A172 (cell line): ENCODE data around the gene ADPGK. TPM values are rescaled to one million over a fixed set of nuclear protein-coding genes. Genes with fewer than 3 reads are reported as not detected.
"Not testable (repeated sequence)": the region's sequence is repeated elsewhere in the genome, so short reads cannot be mapped to it uniquely, and the experiment has no call there.

Source experiments
- DNase-seq: peaks from one replicate; pipeline ENCODE4 v3.0.0-alpha.2; 2015; ENCODE audit warnings: low spot score
- total RNA-seq: library from RNA; depleted of rRNA; stranded (reverse); fragments of >200 nt; shearing (Covaris generic); gene quantifications from 2 replicates; pipeline ENCODE4 v1.2.3, GENCODE V29; 2014; rRNA removed

Gene ADPGK
- total RNA-seq: 69.7 and 70.8 TPM in 2 replicates

GRCh38 chr15:72783640-72784455 is at the start of gene ADPGK:
TSS of gene ADPGK (minus strand) at chr15:72783758. CDS start at chr15:72783691, 67 bp downstream.
- peak; percentile 76 for DNase-seq

GRCh38 chr15:72827226-72827625 is 43.7 kb upstream of the ADPGK start:
- no peak for DNase-seq

- no peak for DNase-seq
These were observed 43.1 kb upstream of the ADPGK start for GRCh38 chr15:72826611-72827010.

GRCh38 chr15:72825829-72826228 is 42.3 kb upstream of the ADPGK start:
- no peak for DNase-seq

- DNase-seq: no peak
These were observed 41.2 kb upstream of the ADPGK start for GRCh38 chr15:72824781-72825180.

- no peak for DNase-seq
These were observed 40.6 kb upstream of the ADPGK start for GRCh38 chr15:72824112-72824511.

GRCh38 chr15:72820278-72820677 is 36.7 kb upstream of the ADPGK start:
- no peak for DNase-seq

GRCh38 chr15:72818632-72819031 is 35.1 kb upstream of the ADPGK start:
- DNase-seq: no peak

GRCh38 chr15:72813345-72814004 is 29.9 kb upstream of the ADPGK start:
- DNase-seq: no peak

- no peak for DNase-seq
These were observed 25.8 kb upstream of the ADPGK start for GRCh38 chr15:72809329-72809728.

- DNase-seq: not testable (repeated sequence)
These were observed 23.8 kb upstream of the ADPGK start for GRCh38 chr15:72807346-72807745.

GRCh38 chr15:72803006-72803405 is 19.4 kb upstream of the ADPGK start:
- no peak for DNase-seq

- DNase-seq: peak; percentile 6
These were observed 18.2 kb upstream of the ADPGK start for GRCh38 chr15:72801590-72802325.

- DNase-seq: no peak
These were observed 17.4 kb upstream of the ADPGK start for GRCh38 chr15:72800833-72801481.

- DNase-seq: no peak
These were observed 14.3 kb upstream of the ADPGK start for GRCh38 chr15:72797834-72798233.

GRCh38 chr15:72797338-72797689 is 13.8 kb upstream of the ADPGK start:
- no peak for DNase-seq

GRCh38 chr15:72796515-72797337 is 13.2 kb upstream of the ADPGK start:
- DNase-seq: peak; percentile 36

GRCh38 chr15:72796210-72796514 is 12.6 kb upstream of the ADPGK start:
- DNase-seq: no peak

GRCh38 chr15:72793766-72794660 is 10.5 kb upstream of the ADPGK start:
- DNase-seq: no peak

- no peak for DNase-seq
These were observed 8.9 kb upstream of the ADPGK start for GRCh38 chr15:72792431-72792830.
